ENCODE data around the gene MRM2.

The MRM2 gene

DNA sequence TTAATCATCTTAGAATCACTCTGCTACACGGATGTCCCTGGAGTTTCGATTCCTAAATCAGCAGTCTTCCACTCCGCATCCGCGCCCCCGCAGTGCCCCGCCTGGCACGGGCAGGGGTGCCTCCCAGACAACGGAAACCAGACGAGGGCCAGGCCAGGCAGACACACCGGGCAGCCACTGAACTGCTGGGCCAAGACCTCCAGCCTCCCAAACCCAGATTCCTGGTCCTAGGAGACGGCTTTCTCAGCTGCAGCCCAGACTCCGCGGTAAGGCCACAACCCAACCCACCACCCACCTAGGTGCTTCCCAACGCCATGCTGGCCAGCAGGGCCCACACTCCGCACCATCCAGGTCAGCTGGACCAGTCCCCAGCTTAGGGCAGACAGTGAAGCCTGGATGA is 42.5 kb downstream of the MRM2 start:
- Histone ChIP-seq H3K4me3 (ENCODE audit: low read depth, low read length) (no peak overlapping the region), H3K27ac (ENCODE audit: extremely low read depth, low read depth, low read length) (no peak overlapping the region), H3K36me3 (ENCODE audit: control insufficient read depth in 2 of 2, insufficient read depth in 1 of 2, low read length in 2 of 2) (peaks cover 0 to 80% of the 10 kb centered on the region in 2 experiments; a peak in 1 of 3 replicates), H3K4me1 (ENCODE audit: control insufficient read depth, insufficient read depth, low read length) (no peaks in the 10 kb centered on the region), H3K9me3 (ENCODE audit: control insufficient read depth, insufficient read depth, low read depth, low read length) (no peaks in the 10 kb centered on the region)
- POLR2A ChIA-PET: no interaction called here
- TF ChIP-seq ZNF514 (tag by site-specific recombination; IDR thresholded peaks at IDR 0.05) (no peak), ZNF19 (tag by site-specific recombination; IDR thresholded peaks at IDR 0.05; ENCODE audit: low read depth) (no peak), ZNF423 (tag by site-specific recombination; IDR thresholded peaks at IDR 0.05) (no peak), ZNF132 (tag by site-specific recombination; IDR thresholded peaks at IDR 0.05; ENCODE audit: borderline replicate concordance) (no peak), ZNF292 (tag by site-specific recombination; IDR thresholded peaks at IDR 0.05; ENCODE audit: borderline replicate concordance, low read depth) (no peak), ZNF133 (tag by site-specific recombination; IDR thresholded peaks at IDR 0.05) (no peak), ZNF274 (IDR thresholded peaks at IDR 0.05; ENCODE audit: low read length) (no peak), ZNF274 (tag by site-specific recombination; IDR thresholded peaks at IDR 0.05; ENCODE audit: borderline replicate concordance) (no peak), ZNF214 (tag by site-specific recombination; IDR thresholded peaks at IDR 0.05; ENCODE audit: borderline replicate concordance) (no peak)
- TF ChIP-seq, protein P1, sequence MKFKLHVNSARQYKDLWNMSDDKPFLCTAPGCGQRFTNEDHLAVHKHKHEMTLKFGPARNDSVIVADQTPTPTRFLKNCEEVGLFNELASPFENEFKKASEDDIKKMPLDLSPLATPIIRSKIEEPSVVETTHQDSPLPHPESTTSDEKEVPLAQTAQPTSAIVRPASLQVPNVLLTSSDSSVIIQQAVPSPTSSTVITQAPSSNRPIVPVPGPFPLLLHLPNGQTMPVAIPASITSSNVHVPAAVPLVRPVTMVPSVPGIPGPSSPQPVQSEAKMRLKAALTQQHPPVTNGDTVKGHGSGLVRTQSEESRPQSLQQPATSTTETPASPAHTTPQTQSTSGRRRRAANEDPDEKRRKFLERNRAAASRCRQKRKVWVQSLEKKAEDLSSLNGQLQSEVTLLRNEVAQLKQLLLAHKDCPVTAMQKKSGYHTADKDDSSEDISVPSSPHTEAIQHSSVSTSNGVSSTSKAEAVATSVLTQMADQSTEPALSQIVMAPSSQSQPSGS (tag by site-specific recombination; IDR thresholded peaks at IDR 0.05; ENCODE audit: low read depth): no peak
- TF ChIP-seq, protein P2, sequence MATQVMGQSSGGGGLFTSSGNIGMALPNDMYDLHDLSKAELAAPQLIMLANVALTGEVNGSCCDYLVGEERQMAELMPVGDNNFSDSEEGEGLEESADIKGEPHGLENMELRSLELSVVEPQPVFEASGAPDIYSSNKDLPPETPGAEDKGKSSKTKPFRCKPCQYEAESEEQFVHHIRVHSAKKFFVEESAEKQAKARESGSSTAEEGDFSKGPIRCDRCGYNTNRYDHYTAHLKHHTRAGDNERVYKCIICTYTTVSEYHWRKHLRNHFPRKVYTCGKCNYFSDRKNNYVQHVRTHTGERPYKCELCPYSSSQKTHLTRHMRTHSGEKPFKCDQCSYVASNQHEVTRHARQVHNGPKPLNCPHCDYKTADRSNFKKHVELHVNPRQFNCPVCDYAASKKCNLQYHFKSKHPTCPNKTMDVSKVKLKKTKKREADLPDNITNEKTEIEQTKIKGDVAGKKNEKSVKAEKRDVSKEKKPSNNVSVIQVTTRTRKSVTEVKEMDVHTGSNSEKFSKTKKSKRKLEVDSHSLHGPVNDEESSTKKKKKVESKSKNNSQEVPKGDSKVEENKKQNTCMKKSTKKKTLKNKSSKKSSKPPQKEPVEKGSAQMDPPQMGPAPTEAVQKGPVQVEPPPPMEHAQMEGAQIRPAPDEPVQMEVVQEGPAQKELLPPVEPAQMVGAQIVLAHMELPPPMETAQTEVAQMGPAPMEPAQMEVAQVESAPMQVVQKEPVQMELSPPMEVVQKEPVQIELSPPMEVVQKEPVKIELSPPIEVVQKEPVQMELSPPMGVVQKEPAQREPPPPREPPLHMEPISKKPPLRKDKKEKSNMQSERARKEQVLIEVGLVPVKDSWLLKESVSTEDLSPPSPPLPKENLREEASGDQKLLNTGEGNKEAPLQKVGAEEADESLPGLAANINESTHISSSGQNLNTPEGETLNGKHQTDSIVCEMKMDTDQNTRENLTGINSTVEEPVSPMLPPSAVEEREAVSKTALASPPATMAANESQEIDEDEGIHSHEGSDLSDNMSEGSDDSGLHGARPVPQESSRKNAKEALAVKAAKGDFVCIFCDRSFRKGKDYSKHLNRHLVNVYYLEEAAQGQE (tag by site-specific recombination; IDR thresholded peaks at IDR 0.05): no peak
- TF ChIP-seq, protein P3, sequence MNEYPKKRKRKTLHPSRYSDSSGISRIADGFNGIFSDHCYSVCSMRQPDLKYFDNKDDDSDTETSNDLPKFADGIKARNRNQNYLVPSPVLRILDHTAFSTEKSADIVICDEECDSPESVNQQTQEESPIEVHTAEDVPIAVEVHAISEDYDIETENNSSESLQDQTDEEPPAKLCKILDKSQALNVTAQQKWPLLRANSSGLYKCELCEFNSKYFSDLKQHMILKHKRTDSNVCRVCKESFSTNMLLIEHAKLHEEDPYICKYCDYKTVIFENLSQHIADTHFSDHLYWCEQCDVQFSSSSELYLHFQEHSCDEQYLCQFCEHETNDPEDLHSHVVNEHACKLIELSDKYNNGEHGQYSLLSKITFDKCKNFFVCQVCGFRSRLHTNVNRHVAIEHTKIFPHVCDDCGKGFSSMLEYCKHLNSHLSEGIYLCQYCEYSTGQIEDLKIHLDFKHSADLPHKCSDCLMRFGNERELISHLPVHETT (tag by site-specific recombination; IDR thresholded peaks at IDR 0.05): no peak
- CTCF ChIA-PET: no interaction called here

DNA sequence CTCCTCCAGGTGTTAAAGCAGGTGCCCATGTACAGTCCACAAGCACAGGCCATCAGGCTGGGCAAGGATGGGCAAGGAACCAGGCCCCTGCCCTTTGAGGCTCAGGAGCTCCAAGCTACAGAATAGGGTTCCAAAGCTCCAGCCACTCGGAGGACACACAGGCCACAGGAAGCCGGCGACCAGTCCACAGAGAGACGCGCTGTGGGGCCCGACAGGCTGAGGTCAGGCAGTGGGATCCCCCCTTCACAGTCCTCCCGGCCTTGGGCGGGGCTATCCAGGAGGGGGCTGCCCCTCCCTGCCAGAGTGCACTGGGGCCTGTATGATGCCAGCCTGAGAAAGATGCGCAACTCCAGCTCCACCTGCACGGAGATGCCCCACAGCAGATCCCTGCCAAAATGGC is 43.2 kb downstream of the MRM2 start:
- H3K9me3 ChIP-seq (ENCODE audit: control insufficient read depth, insufficient read depth, low read depth, low read length): no peaks in the 10 kb centered on the region
- no peak overlapping the region for H3K4me3 ChIP-seq (ENCODE audit: low read depth, low read length)
- H3K27ac ChIP-seq (ENCODE audit: extremely low read depth, low read depth, low read length): no peak overlapping the region
- H3K4me1 ChIP-seq (ENCODE audit: control insufficient read depth, insufficient read depth, low read length): no peaks in the 10 kb centered on the region
- POLR2A ChIA-PET: interaction anchor here (0.6 kb wide), 1 partner anchor 92 kb away, joined by 3 read pairs; no protein-coding TSS in a partner anchor
- peaks cover 0 to 72% of the 10 kb centered on the region in 2 experiments; a peak in 1 of 3 replicates for H3K36me3 ChIP-seq (ENCODE audit: control insufficient read depth in 2 of 2, insufficient read depth in 1 of 2, low read length in 2 of 2)
- CTCF ChIA-PET: no interaction called here
- no peak for TF ChIP-seq GFI1B (tag by site-specific recombination; IDR thresholded peaks at IDR 0.05)
- no peak for TF ChIP-seq ZBTB8A (tag by site-specific recombination; IDR thresholded peaks at IDR 0.05)
- TF ChIP-seq KLF8 (tag by site-specific recombination; IDR thresholded peaks at IDR 0.05): no peak
- TF ChIP-seq ZNF529 (tag by site-specific recombination; IDR thresholded peaks at IDR 0.05; ENCODE audit: insufficient replicate concordance): no peak
- no peak for TF ChIP-seq OVOL3 (tag by site-specific recombination; IDR thresholded peaks at IDR 0.05)
- TF ChIP-seq ZNF701 (tag by site-specific recombination; IDR thresholded peaks at IDR 0.05): no peak
- TF ChIP-seq, protein P4, sequence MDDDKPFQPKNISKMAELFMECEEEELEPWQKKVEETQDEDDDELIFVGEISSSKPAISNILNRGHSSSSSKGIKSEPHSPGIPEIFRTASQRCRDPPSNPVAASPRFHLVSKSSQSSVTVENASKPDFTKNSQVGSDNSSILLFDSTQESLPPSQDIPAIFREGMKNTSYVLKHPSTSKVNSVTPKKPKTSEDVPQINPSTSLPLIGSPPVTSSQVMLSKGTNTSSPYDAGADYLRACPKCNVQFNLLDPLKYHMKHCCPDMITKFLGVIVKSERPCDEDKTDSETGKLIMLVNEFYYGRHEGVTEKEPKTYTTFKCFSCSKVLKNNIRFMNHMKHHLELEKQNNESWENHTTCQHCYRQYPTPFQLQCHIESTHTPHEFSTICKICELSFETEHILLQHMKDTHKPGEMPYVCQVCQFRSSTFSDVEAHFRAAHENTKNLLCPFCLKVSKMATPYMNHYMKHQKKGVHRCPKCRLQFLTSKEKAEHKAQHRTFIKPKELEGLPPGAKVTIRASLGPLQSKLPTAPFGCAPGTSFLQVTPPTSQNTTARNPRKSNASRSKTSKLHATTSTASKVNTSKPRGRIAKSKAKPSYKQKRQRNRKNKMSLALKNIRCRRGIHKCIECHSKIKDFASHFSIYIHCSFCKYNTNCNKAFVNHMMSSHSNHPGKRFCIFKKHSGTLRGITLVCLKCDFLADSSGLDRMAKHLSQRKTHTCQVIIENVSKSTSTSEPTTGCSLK (tag by site-specific recombination; IDR thresholded peaks at IDR 0.05): no peak
- TF ChIP-seq, protein P5, sequence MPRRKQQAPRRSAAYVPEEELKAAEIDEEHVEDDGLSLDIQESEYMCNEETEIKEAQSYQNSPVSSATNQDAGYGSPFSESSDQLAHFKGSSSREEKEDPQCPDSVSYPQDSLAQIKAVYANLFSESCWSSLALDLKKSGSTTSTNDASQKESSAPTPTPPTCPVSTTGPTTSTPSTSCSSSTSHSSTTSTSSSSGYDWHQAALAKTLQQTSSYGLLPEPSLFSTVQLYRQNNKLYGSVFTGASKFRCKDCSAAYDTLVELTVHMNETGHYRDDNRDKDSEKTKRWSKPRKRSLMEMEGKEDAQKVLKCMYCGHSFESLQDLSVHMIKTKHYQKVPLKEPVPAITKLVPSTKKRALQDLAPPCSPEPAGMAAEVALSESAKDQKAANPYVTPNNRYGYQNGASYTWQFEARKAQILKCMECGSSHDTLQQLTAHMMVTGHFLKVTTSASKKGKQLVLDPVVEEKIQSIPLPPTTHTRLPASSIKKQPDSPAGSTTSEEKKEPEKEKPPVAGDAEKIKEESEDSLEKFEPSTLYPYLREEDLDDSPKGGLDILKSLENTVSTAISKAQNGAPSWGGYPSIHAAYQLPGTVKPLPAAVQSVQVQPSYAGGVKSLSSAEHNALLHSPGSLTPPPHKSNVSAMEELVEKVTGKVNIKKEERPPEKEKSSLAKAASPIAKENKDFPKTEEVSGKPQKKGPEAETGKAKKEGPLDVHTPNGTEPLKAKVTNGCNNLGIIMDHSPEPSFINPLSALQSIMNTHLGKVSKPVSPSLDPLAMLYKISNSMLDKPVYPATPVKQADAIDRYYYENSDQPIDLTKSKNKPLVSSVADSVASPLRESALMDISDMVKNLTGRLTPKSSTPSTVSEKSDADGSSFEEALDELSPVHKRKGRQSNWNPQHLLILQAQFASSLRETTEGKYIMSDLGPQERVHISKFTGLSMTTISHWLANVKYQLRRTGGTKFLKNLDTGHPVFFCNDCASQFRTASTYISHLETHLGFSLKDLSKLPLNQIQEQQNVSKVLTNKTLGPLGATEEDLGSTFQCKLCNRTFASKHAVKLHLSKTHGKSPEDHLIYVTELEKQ (tag by site-specific recombination; IDR thresholded peaks at IDR 0.05; ENCODE audit: borderline replicate concordance): no peak
- TF ChIP-seq, protein P6, sequence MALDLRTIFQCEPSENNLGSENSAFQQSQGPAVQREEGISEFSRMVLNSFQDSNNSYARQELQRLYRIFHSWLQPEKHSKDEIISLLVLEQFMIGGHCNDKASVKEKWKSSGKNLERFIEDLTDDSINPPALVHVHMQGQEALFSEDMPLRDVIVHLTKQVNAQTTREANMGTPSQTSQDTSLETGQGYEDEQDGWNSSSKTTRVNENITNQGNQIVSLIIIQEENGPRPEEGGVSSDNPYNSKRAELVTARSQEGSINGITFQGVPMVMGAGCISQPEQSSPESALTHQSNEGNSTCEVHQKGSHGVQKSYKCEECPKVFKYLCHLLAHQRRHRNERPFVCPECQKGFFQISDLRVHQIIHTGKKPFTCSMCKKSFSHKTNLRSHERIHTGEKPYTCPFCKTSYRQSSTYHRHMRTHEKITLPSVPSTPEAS (tag by site-specific recombination; IDR thresholded peaks at IDR 0.05): no peak
- no peak for TF ChIP-seq ZNF423 (tag by site-specific recombination; IDR thresholded peaks at IDR 0.05)
- TF ChIP-seq ZNF548 (tag by site-specific recombination; IDR thresholded peaks at IDR 0.05): no peak
